Measurements from ENCODE around the gene SOBP. TPM values are rescaled to one million over a fixed set of nuclear protein-coding genes. Genes with fewer than 3 reads are reported as not detected.
A peak's percentile ranks its signal among the peaks of the same experiment; 100 is the strongest.

Gene SOBP
- total and polyA plus RNA-seq, 2 experiments from 2014 or later: 1.5 to 3.0 TPM

GRCh38 chr6:107676042-107676441 is 186.1 kb downstream of the SOBP start:
- Histone ChIP-seq H3K27ac (ENCODE audit: low read depth) (no peak overlapping the region), H3K9me2 (ENCODE audit: insufficient read depth) (no peaks in the 10 kb centered on the region), H3K36me3 (ENCODE audit: insufficient read depth) (no peaks in the 10 kb centered on the region), H4K20me1 (replicated peaks; ENCODE audit: insufficient read depth) (no peaks in the 10 kb centered on the region), H2AFZ (peak overlapping the region; percentile 99; the same call in 1 of the 2 replicates), H3F3A (replicated peaks; ENCODE audit: low read depth) (no peaks in the 10 kb centered on the region), H3K4me3 (no peak overlapping the region), H3K4me1 (ENCODE audit: insufficient read depth) (peaks cover 9% of the 10 kb centered on the region), H3K79me2 (replicated peaks; ENCODE audit: insufficient read depth) (no peaks in the 10 kb centered on the region), H3K27me3 (ENCODE audit: insufficient read depth) (peaks cover 5% of the 10 kb centered on the region; the same call in 1 of the 2 replicates), H3K4me2 (no peak overlapping the region)
- TF ChIP-seq ZNF331 (CRISPR knock-in tag; IDR thresholded peaks at IDR 0.05; ENCODE audit: low read depth): no peak
- ATAC-seq (no peak), DNase-seq (ENCODE audit: low spot score) (no peak)
- Mint-ChIP-seq H3K36me3 (ENCODE audit: low read depth) (no peaks in the 10 kb centered on the region), H3K9me3 (no peaks in the 10 kb centered on the region), H3K4me1 (peaks cover 10% of the 10 kb centered on the region), H3K27me3 (ENCODE audit: insufficient read depth, low read depth, poor library complexity) (peaks cover 9% of the 10 kb centered on the region), H3K4me3 (no peak overlapping the region), H3K27ac (no peak overlapping the region)

GRCh38 chr6:107677399-107677798 is 187.5 kb downstream of the SOBP start:
- Mint-ChIP-seq H3K4me1 (peaks cover 10% of the 10 kb centered on the region), H3K36me3 (ENCODE audit: low read depth) (no peaks in the 10 kb centered on the region), H3K27me3 (ENCODE audit: insufficient read depth, low read depth, poor library complexity) (peaks cover 9% of the 10 kb centered on the region), H3K4me3 (no peak overlapping the region), H3K27ac (no peak overlapping the region), H3K9me3 (no peaks in the 10 kb centered on the region)
- ATAC-seq: no peak
- Histone ChIP-seq H2AFZ (no peak overlapping the region), H3K4me2 (no peak overlapping the region), H3K4me3 (no peak overlapping the region), H3K27me3 (ENCODE audit: insufficient read depth) (peaks cover 5% of the 10 kb centered on the region; the same call in 1 of the 2 replicates), H3K36me3 (ENCODE audit: insufficient read depth) (no peaks in the 10 kb centered on the region), H3K27ac (ENCODE audit: low read depth) (no peak overlapping the region), H3F3A (replicated peaks; ENCODE audit: low read depth) (no peaks in the 10 kb centered on the region), H4K20me1 (replicated peaks; ENCODE audit: insufficient read depth) (no peaks in the 10 kb centered on the region), H3K4me1 (ENCODE audit: insufficient read depth) (0 out of 2 replicates have a peak, but pooled peaks cover 4% of the 10 kb centered on the region), H3K9me2 (ENCODE audit: insufficient read depth) (no peaks in the 10 kb centered on the region), H3K79me2 (replicated peaks; ENCODE audit: insufficient read depth) (no peaks in the 10 kb centered on the region)
- no peak for DNase-seq (ENCODE audit: low spot score)
- no peak for TF ChIP-seq STAT1 (IDR thresholded peaks at IDR 0.05; ENCODE audit: unreplicated experiment)
- TF ChIP-seq, protein P1, sequence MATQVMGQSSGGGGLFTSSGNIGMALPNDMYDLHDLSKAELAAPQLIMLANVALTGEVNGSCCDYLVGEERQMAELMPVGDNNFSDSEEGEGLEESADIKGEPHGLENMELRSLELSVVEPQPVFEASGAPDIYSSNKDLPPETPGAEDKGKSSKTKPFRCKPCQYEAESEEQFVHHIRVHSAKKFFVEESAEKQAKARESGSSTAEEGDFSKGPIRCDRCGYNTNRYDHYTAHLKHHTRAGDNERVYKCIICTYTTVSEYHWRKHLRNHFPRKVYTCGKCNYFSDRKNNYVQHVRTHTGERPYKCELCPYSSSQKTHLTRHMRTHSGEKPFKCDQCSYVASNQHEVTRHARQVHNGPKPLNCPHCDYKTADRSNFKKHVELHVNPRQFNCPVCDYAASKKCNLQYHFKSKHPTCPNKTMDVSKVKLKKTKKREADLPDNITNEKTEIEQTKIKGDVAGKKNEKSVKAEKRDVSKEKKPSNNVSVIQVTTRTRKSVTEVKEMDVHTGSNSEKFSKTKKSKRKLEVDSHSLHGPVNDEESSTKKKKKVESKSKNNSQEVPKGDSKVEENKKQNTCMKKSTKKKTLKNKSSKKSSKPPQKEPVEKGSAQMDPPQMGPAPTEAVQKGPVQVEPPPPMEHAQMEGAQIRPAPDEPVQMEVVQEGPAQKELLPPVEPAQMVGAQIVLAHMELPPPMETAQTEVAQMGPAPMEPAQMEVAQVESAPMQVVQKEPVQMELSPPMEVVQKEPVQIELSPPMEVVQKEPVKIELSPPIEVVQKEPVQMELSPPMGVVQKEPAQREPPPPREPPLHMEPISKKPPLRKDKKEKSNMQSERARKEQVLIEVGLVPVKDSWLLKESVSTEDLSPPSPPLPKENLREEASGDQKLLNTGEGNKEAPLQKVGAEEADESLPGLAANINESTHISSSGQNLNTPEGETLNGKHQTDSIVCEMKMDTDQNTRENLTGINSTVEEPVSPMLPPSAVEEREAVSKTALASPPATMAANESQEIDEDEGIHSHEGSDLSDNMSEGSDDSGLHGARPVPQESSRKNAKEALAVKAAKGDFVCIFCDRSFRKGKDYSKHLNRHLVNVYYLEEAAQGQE (IDR thresholded peaks at IDR 0.05; ENCODE audit: unreplicated experiment): no peak
- no peak for TF ChIP-seq ZNF114 (CRISPR knock-in tag; IDR thresholded peaks at IDR 0.05)
- TF ChIP-seq EZH2phosphoT487 (IDR thresholded peaks at IDR 0.05; ENCODE audit: unreplicated experiment): no peak
- TF ChIP-seq ZNF331 (CRISPR knock-in tag; IDR thresholded peaks at IDR 0.05; ENCODE audit: low read depth): no peak
- TF ChIP-seq ZNF462 (CRISPR knock-in tag; IDR thresholded peaks at IDR 0.05): no peak
- TF ChIP-seq EZH2 (IDR thresholded peaks at IDR 0.05; ENCODE audit: low read depth, unreplicated experiment): no peak
- no peak for TF ChIP-seq ETS1 (IDR thresholded peaks at IDR 0.05)
- TF ChIP-seq NANOG (IDR thresholded peaks at IDR 0.05; ENCODE audit: borderline replicate concordance): no peak
